Ureter (tissue), 1 donor: ENCODE data around the gene SLC9A3. TPM values are rescaled to one million over a fixed set of nuclear protein-coding genes. Genes with fewer than 3 reads are reported as not detected.
A peak's percentile ranks its signal among the peaks of the same experiment; 100 is the strongest.

ENCODE experiments used
- DNase-seq: peaks from one replicate; pipeline ENCODE4 v3.0.0-alpha.2; 2020; ENCODE audit warnings: low spot score
- total RNA-seq: library from RNA; stranded (reverse); gene quantifications from one replicate; pipeline ENCODE4 v1.2.4, GENCODE V29; 2023
- donor health status: DM: yes; HTN: yes; CAD: no.

Gene SLC9A3
- total RNA-seq, 1 donor from 2014 or later, result 1.1 TPM

- DNase-seq, result peak; percentile 32
Observed at GRCh38 chr5:555058-555623, 30.9 kb upstream of the SLC9A3 start.

- DNase-seq, result peak; percentile 33
Observed at GRCh38 chr5:554284-554988, 30.2 kb upstream of the SLC9A3 start.

GRCh38 chr5:553874-554273, 29.6 kb upstream of the SLC9A3 start:
- no peak for DNase-seq

- DNase-seq, result no peak
Observed at GRCh38 chr5:551406-551805, 27.2 kb upstream of the SLC9A3 start.

GRCh38 chr5:549229-549628, 25.0 kb upstream of the SLC9A3 start:
- DNase-seq, result no peak

GRCh38 chr5:548256-548655, 24.0 kb upstream of the SLC9A3 start:
- DNase-seq, result no peak

GRCh38 chr5:547086-547924, 23.1 kb upstream of the SLC9A3 start:
- DNase-seq, result no peak

GRCh38 chr5:546376-546908, 22.2 kb upstream of the SLC9A3 start:
- DNase-seq, result no peak

GRCh38 chr5:545641-546375, 21.6 kb upstream of the SLC9A3 start:
- DNase-seq, result no peak

- DNase-seq, result no peak
Observed at GRCh38 chr5:544675-545355, 20.6 kb upstream of the SLC9A3 start.

GRCh38 chr5:543755-544674, 19.8 kb upstream of the SLC9A3 start:
- DNase-seq, result no peak

- no peak for DNase-seq
Observed at GRCh38 chr5:543351-543750, 19.1 kb upstream of the SLC9A3 start.

GRCh38 chr5:542319-543311, 18.4 kb upstream of the SLC9A3 start:
- DNase-seq, result no peak

GRCh38 chr5:541539-542318, 17.5 kb upstream of the SLC9A3 start:
- DNase-seq, result no peak

- DNase-seq, result no peak
Observed at GRCh38 chr5:540906-541538, 16.8 kb upstream of the SLC9A3 start.

- DNase-seq, result no peak
Observed at GRCh38 chr5:540071-540905, 16.0 kb upstream of the SLC9A3 start.
